GM19099 (cell line): ENCODE results near the gene ANKIB1.

ENCODE experiments used
- POLR2A ChIP-seq: IDR thresholded peaks from 3 replicates; pipeline ENCODE4 v1.6.1; 2011; ENCODE audit warnings: low read depth; ENCODE audit not compliant: insufficient read length; ENCODE audit errors: extremely low read depth

ANKIB1 gene

DNA sequence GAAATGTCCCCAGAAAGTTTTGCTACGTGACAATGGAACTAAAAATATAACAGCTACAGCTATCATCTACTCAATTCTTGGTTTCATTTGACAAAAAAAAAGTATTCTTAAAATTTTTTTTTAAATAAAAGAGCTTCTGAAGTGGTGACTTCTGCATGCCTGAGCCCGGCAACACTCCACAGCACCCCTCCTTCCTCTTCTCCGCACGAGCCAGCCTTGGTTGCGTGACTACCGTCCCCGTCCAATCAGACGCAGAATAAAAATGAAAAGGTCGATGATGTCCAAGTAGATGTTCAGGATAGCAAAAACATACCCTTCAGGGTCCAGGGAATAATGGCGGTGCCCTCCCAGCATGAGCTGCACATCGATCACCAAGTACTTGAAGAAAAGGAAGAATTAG lies 167.0 kb downstream of the ANKIB1 start:
- TF ChIP-seq POLR2A: no peak

GRCh38 chr7:92413550-92413949 lies 167.8 kb downstream of the ANKIB1 start:
- TF ChIP-seq POLR2A: no peak

DNA sequence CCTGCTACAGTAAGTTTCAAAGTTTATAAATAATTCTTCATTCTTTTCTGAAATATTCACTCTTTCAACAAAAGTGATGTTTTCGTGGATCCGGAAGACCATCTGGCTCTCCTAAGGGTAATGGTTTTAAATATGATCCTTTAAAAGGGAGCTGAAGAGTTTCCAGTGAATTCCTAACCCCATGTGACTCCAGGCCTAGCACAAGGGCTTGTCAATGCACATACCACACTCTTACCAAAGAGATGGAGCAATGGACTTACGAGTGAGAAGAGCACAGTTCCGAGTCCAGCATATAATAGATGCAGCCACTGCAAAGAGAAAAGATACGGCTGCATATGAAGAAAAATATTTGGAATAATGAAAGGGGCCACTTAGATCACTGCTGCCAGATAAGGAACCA lies 169.5 kb downstream of the ANKIB1 start:
- TF ChIP-seq POLR2A: no peak

GRCh38 chr7:92417913-92418312 lies 172.1 kb downstream of the ANKIB1 start:
- no peak for TF ChIP-seq POLR2A

DNA sequence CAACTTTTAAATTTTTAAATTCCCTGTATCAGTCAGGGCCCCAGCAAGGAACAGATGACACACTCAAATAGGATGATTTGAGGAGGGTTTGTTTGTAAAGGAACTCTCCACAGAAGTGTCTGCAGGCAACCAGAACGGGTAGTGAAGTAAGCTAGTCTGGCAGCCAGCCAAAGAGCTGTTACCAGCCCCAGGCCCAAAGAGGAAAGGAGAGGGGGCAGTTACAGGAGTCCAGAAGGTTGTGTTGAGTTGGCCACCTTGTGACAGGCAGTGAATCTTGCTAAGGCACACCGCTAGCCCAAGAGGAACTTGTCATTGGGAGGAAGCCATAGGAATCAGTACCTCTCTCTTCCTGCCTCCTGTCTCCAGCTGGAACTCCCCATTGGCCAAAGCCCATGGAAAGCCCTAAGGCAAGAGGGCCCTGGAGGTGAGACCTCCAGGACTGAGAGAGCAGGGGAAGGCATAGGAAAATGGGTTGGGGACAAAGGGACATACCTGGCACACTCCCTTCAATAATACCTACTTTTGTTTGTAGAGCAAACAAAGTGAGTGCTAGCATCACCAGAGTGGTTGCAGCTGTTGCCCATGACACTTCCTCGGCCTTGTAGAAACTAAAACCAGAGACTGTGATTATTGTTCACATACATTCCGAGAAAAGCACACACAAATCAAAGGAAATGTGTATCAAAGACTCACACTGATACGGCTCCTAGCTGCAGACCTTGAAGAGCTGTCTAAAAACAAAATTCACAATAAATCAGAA lies 176.1 kb downstream of the ANKIB1 start:
- no peak for TF ChIP-seq POLR2A

DNA sequence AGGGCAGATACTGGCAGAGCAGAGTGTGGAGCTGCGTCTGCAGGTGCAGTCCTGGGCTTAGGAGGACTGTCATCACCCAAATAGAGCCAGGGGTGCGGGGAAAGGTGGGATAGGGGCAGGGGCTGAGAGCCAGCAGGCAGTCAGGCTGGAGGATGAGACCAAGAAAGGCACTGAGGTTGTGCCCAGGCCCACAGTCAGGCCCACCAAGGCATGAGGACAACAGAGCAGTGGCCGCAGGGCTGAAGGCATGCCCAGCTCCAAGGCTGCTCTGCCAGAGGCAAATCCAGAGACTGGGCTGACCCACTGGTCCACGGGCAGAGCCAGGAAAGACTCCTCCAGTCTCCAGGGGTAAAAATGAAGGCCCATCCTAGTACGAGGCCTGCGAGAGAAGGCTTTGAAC lies 177.2 kb downstream of the ANKIB1 start:
- no peak for TF ChIP-seq POLR2A

DNA sequence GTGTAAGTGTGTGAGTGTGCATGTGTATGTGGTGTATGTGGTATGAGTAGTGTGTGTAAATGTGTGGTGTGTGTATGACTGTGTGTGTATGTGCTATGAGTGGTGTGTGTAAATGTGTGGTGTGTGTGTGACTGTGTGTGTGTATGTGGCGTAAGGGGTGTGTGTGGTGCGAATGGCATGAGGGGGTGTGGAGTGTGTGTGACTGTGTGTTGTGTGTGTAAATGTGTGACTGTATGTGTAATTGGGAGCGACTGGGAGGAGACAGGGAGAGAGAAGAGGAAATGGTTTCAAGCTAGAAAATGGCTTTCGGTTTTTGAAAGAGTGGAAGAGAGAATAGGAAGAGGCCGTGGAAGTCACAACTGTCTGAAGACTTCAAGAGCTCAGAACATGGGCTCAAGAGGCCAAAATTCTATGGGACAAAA lies 177.9 kb downstream of the ANKIB1 start:
- no peak for TF ChIP-seq POLR2A

- TF ChIP-seq POLR2A: no peak
Observed at GRCh38 chr7:92425311-92425947, 179.7 kb downstream of the ANKIB1 start.

DNA sequence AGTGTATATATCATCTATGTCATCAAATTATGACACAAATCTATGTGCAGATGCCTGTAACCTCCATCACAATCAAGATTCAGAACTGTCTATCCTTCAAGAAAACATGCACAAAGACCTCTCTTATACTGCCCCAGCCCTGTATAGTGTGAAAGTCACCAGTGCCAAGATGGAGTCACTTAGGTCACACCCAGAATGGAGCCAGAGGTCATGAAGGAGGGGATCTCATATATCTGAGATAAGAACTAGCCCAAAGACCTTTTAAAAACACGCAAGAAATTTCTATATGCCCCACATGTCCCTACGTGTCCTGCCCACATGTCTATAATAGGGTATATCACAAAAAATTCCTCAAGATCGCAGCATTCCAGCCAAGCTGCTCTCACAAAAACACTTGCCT lies 181.4 kb downstream of the ANKIB1 start:
- TF ChIP-seq POLR2A: no peak

DNA sequence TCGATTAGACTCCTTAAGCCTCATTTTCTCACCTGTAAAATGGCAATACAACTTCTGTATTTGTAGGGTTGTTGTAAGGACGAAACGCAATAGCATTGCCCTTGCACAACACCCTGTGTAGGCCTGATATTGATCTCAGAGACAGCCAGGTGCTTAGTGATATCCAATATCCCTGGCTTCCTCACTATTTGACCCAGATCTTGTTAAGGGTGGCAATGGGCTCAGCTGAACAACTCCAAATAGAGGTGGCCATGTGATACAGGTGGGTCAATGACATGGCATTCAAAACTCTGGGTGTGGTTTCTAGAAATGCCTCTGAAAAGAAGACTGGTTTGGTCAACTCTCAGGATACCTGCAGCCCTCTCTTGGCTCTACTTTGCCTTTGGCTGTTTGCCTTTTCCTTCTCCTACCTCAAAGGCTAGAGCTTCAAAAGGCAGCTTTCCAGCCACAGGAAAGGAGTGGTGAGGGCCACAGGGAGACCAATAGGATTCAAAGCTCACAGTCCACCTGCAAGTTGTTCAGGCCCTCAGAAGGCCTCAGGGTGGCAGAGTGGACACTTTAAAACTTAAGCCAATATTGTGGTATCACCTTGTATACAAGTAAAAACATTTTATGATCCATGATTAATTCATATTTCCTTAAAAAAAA lies 186.6 kb downstream of the ANKIB1 start:
- no peak for TF ChIP-seq POLR2A

GRCh38 chr7:92433019-92433418 lies 187.2 kb downstream of the ANKIB1 start:
- TF ChIP-seq POLR2A: no peak

DNA sequence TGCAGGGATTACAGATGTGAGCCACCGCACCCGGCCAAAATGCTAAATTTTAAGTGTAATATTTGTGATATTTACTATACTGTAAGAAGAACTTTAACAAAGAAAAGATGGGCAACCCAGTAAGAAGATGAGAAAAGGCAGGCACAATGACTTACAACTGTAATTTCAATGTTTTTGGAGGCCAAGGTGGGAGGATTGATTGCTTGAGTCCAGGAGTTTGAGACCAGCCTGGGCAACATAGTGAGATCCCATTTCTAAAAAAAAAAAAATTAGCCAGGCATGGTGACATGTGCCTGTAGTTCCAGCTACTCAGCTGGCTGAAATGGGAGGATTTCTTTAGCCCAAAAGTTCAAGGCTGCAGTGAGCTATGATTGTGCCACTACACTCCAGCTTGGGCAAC lies 189.8 kb downstream of the ANKIB1 start:
- TF ChIP-seq POLR2A: no peak

DNA sequence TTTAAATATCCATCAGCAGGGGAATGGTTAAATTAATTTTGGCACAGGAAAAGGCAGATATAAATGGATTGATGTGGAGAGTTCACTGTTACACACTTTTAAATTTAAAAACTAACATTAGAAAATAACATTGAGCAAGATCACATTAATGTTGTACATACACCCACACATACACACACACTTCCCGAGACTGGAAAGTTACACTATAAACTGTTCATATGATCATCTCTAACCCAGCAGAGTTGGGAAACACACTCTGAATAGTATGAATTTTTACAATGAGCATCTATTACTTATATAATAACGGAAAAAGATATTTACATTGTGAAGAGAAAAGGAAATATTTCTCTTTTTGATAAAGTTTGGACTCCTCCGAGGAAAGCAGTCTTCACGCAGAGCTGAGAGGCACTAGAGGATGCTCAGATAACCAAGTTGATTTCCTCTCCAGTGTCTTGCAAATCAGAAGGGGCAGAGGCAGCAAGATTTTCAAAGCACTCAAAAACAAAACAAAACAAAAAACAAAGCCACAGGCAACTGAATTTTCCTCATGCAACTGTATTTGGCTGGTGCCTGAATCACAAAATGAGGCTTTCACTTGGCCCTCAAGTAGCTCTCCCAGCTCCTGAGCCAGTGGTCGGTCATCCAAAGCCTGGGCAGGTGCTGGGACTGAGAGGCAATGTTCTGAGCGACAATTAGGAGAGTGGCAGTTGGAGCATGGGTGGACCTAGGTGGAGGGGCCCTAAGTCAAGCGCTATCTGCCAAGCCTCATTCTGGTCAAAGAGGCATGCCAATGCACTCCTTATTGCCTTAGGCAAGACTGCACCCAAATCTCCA lies 191.1 kb downstream of the ANKIB1 start:
- no peak for TF ChIP-seq POLR2A

DNA sequence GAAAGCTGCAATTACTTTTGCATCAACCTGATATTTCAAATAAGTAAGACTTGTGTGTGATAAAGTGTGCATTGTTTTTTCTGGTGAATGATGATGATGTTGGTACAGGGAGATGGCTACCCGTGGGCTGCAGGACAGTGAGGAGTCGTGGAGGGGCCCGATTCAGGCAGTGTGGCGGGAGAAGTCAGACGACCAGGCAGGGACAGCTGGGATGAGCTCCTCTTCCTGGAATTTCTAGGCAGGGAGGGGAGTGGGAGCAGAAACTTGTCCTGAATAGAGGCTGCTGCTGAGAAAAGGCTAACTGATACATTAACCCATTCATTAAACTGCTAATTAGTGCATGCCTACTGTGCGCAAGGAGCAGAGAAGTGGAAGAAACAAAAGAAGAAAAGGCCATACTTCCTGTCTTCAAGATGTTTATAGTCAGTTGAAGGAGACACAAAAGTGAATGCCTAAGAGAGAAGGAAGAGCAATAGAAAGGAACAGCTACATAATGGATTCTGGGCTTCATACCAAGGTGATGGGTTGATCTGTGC lies 192.2 kb downstream of the ANKIB1 start:
- no peak for TF ChIP-seq POLR2A

GRCh38 chr7:92446869-92447344 lies 201.1 kb downstream of the ANKIB1 start:
- no peak for TF ChIP-seq POLR2A
